OCI-LY3 (cell line): ENCODE measurements around the gene EZH1.

ENCODE experiments used
- EZH2phosphoT487 ChIP-seq: fragments of 200-600 bp; shearing (Covaris generic); IDR thresholded peaks from 2 replicates; pipeline ENCODE4 v1.6.1; 2018; ENCODE audit warnings: antibody characterized with exemption, mixed run types, low read depth
- TF ChIP-seq, protein P1 (sequence below): fragments of 200-600, 300-600 bp; sonication (generic); IDR thresholded peaks from 2 replicates; pipeline ENCODE4 v1.5.1; 2014; ENCODE audit warnings: antibody characterized with exemption, low read length, low read depth

DNA sequence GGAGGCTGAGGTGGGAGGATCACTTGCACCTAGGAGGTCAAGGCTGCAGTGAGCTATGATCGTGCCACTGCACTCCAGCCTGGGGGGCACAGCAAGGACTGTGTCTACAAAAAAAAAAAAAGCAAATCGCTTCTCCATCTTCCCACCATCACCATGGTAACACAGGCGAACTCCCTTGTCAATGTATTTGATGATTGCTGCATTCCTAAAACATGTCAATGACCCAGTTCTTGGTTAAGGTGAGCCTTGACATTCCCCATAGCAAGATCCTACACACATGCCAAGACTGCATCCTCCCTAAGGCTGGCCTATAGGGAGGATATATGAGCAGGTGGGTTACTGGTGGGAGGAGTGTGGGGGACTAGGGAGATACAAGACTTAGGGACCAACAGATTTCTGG is 50.3 kb downstream of the EZH1 start:
- TF ChIP-seq, protein P1, sequence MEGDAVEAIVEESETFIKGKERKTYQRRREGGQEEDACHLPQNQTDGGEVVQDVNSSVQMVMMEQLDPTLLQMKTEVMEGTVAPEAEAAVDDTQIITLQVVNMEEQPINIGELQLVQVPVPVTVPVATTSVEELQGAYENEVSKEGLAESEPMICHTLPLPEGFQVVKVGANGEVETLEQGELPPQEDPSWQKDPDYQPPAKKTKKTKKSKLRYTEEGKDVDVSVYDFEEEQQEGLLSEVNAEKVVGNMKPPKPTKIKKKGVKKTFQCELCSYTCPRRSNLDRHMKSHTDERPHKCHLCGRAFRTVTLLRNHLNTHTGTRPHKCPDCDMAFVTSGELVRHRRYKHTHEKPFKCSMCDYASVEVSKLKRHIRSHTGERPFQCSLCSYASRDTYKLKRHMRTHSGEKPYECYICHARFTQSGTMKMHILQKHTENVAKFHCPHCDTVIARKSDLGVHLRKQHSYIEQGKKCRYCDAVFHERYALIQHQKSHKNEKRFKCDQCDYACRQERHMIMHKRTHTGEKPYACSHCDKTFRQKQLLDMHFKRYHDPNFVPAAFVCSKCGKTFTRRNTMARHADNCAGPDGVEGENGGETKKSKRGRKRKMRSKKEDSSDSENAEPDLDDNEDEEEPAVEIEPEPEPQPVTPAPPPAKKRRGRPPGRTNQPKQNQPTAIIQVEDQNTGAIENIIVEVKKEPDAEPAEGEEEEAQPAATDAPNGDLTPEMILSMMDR, result no peak
- TF ChIP-seq EZH2phosphoT487, result no peak
